Measurements from ENCODE around the gene ARHGAP10. TPM values are rescaled to one million over a fixed set of nuclear protein-coding genes. Genes with fewer than 3 reads are reported as not detected.

The ARHGAP10 gene
- total RNA-seq, 1 experiment from 2014 or later = 9.0 TPM

GRCh38 chr4:148022975-148023374, 291.1 kb downstream of the ARHGAP10 start:
- no peak for TF ChIP-seq EZH2phosphoT487 (IDR thresholded peaks at IDR 0.05; ENCODE audit: borderline replicate concordance, low read length)
- no peaks in the 10 kb centered on the region for H3K9me3 ChIP-seq (ENCODE audit: low read length)
- H3K27ac ChIP-seq (ENCODE audit: low read length) = no peak overlapping the region
- H3K9me2 ChIP-seq (replicated peaks; ENCODE audit: low read length) = no peaks in the 10 kb centered on the region
- H4K20me1 ChIP-seq (ENCODE audit: low read length) = no peaks in the 10 kb centered on the region
- H3F3A ChIP-seq (ENCODE audit: low read length, unreplicated experiment) = no peaks in the 10 kb centered on the region
- H3K4me3 ChIP-seq (ENCODE audit: low read length) = no peak overlapping the region
- H3K4me2 ChIP-seq (ENCODE audit: low read length) = no peak overlapping the region
- H3K4me1 ChIP-seq (ENCODE audit: insufficient read depth, low read length) = no peaks in the 10 kb centered on the region
- no TSS peak for BruUV-seq (replicated peaks)
- H3K36me3 ChIP-seq (ENCODE audit: low read depth, low read length) = no peaks in the 10 kb centered on the region
- intact Hi-C loops (cut with micrococcal nuclease) = no loop called here
- no peaks in the 10 kb centered on the region for H3K79me2 ChIP-seq (ENCODE audit: low read length)
- H2AFZ ChIP-seq (ENCODE audit: low read length) = no peak overlapping the region
- CTCF ChIA-PET = no interaction called here
- ATAC-seq (no peak), DNase-seq (no peak)
- POLR2A ChIA-PET (ENCODE audit: unreplicated experiment) = no interaction called here
- no peaks in the 10 kb centered on the region for H3K27me3 ChIP-seq (ENCODE audit: low read length)
- H3K9ac ChIP-seq (ENCODE audit: low read length) = no peak overlapping the region

DNA sequence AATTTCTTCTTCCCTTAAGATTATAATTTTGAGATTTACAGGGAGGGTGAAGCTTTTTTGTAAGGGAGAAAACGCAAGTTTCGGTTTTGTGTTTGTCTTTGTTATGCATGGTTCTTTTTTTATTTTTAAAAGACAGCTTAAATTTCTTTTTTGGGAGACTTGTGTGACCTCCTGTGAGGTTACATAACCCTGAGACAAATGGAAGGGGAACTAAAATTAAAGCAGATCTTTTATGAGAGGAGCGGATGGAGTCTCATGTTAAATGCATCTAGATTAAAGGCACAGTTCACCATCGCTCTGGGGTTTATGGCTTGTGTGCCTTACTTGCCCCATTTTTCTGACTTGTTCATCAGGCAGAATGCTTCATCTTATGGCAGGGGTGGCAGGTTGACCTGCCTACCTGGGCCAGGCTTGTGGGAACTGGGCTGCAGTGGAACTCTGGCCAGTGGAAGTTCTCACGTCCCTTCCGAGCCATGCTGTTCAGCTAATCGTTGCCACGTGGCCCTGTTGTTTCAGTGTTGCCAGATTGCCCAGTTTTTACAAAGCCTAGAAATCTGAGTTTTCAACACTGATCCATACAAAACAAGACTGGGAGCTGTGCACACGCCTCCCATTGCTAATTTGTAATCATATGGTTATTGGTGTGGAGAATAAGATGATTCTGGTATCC, 291.8 kb downstream of the ARHGAP10 start:
- H3K9ac ChIP-seq (ENCODE audit: low read length) = no peak overlapping the region
- CTCF ChIA-PET = no interaction called here

GRCh38 chr4:148025981-148026380, 294.1 kb downstream of the ARHGAP10 start:
- BruUV-seq (replicated peaks) = no TSS peak
- Histone ChIP-seq H3K4me3 (ENCODE audit: low read length) (no peak overlapping the region), H4K20me1 (ENCODE audit: low read length) (no peaks in the 10 kb centered on the region), H3K4me1 (ENCODE audit: insufficient read depth, low read length) (no peaks in the 10 kb centered on the region), H3K9me3 (ENCODE audit: low read length) (no peaks in the 10 kb centered on the region), H3K79me2 (ENCODE audit: low read length) (no peaks in the 10 kb centered on the region), H3K36me3 (ENCODE audit: low read depth, low read length) (no peaks in the 10 kb centered on the region), H3K27me3 (ENCODE audit: low read length) (no peaks in the 10 kb centered on the region), H3K9ac (ENCODE audit: low read length) (no peak overlapping the region), H3K27ac (ENCODE audit: low read length) (no peak overlapping the region), H2AFZ (ENCODE audit: low read length) (no peak overlapping the region), H3K9me2 (replicated peaks; ENCODE audit: low read length) (no peaks in the 10 kb centered on the region), H3K4me2 (ENCODE audit: low read length) (no peak overlapping the region), H3F3A (ENCODE audit: low read length, unreplicated experiment) (no peaks in the 10 kb centered on the region)
- ChIA-PET CTCF (no interaction called here), POLR2A (ENCODE audit: unreplicated experiment) (no interaction called here)
- no peak for DNase-seq
- intact Hi-C loops (cut with micrococcal nuclease) = no loop called here
- TF ChIP-seq CTCF (conservative IDR thresholded peaks at IDR 0.05; ENCODE audit: low read depth, low read length) (no peak), EZH2phosphoT487 (IDR thresholded peaks at IDR 0.05; ENCODE audit: borderline replicate concordance, low read length) (no peak), EZH2 (IDR thresholded peaks at IDR 0.05; ENCODE audit: low read length, unreplicated experiment) (no peak)
- no peak for ATAC-seq

More for the DNA sequence above, 291.8 kb downstream of the ARHGAP10 start:
- Histone ChIP-seq H4K20me1 (ENCODE audit: low read length) (no peaks in the 10 kb centered on the region), H3K4me2 (ENCODE audit: low read length) (no peak overlapping the region), H3K4me3 (ENCODE audit: low read length) (no peak overlapping the region), H3K27ac (ENCODE audit: low read length) (no peak overlapping the region), H3F3A (ENCODE audit: low read length, unreplicated experiment) (no peaks in the 10 kb centered on the region), H3K9me3 (ENCODE audit: low read length) (no peaks in the 10 kb centered on the region), H3K36me3 (ENCODE audit: low read depth, low read length) (no peaks in the 10 kb centered on the region), H3K4me1 (ENCODE audit: insufficient read depth, low read length) (no peaks in the 10 kb centered on the region), H3K79me2 (ENCODE audit: low read length) (no peaks in the 10 kb centered on the region), H2AFZ (ENCODE audit: low read length) (no peak overlapping the region), H3K9me2 (replicated peaks; ENCODE audit: low read length) (no peaks in the 10 kb centered on the region), H3K27me3 (ENCODE audit: low read length) (no peaks in the 10 kb centered on the region)
- POLR2A ChIA-PET (ENCODE audit: unreplicated experiment) = no interaction called here
- no peak for DNase-seq
- TF ChIP-seq EZH2 (IDR thresholded peaks at IDR 0.05; ENCODE audit: low read length, unreplicated experiment) = no peak
- TF ChIP-seq CTCF (conservative IDR thresholded peaks at IDR 0.05; ENCODE audit: low read depth, low read length) = no peak
- TF ChIP-seq EZH2phosphoT487 (IDR thresholded peaks at IDR 0.05; ENCODE audit: borderline replicate concordance, low read length) = no peak
- BruUV-seq (replicated peaks) = no TSS peak
- ATAC-seq = no peak
- intact Hi-C loops (cut with micrococcal nuclease) = no loop called here
